ENCODE measurements around the gene FLT3. TPM values are rescaled to one million over a fixed set of nuclear protein-coding genes. Genes with fewer than 3 reads are reported as not detected.

Gene FLT3
- total and polyA plus RNA-seq, 8 donors: 0.18 to 3.5 (median 1.2) TPM; not detected in 3

- H3K4me1 ChIP-seq: peaks cover 19 to 57% (median 43%) of the 10 kb centered on the region in 4 donors
- peaks cover 47 to 100% (median 96%) of the 10 kb centered on the region in 3 donors for H3K27me3 ChIP-seq
- DNase-seq: peak in 1 of 2 donors; percentile 15
- no peak overlapping the region for H3K4me3 ChIP-seq
- intact Hi-C loops (cut with DNase I; ENCODE audit: low total_unique reads): loop anchor here (10.0 kb wide), 3 partner anchors 152 to 1032 kb away; no protein-coding TSS in a partner anchor
- TF ChIP-seq EP300 (IDR thresholded peaks at IDR 0.05): no peak
- no peak for TF ChIP-seq POLR2A (IDR thresholded peaks at IDR 0.05)
- TF ChIP-seq POLR2AphosphoS5 (IDR thresholded peaks at IDR 0.05): no peak
- TF ChIP-seq CTCF (IDR thresholded peaks at IDR 0.05): no peak
- no peaks in the 10 kb centered on the region for H3K9me3 ChIP-seq
- H3K27ac ChIP-seq: no peak overlapping the region
- H3K36me3 ChIP-seq: no peaks in the 10 kb centered on the region
- WGBS, 5 donors: 10 to 37% (median 25%) methylated on average over 12 of the region's 12 CpGs
These were observed 123.8 kb downstream of the FLT3 start for GRCh38 chr13:27976362-27977091.

GRCh38 chr13:27975564-27976361 is 124.6 kb downstream of the FLT3 start:
- H3K9me3 ChIP-seq: no peaks in the 10 kb centered on the region
- H3K4me1 ChIP-seq: peaks cover 19 to 54% (median 40%) of the 10 kb centered on the region in 4 donors
- H3K27me3 ChIP-seq: peaks cover 53 to 100% (median 96%) of the 10 kb centered on the region in 3 donors
- peak overlapping the region in 1 of 4 donors; percentile 28 for H3K4me3 ChIP-seq
- peak in 1 of 2 donors; percentile 24 for DNase-seq
- no peaks in the 10 kb centered on the region for H3K36me3 ChIP-seq
- TF ChIP-seq EP300 (IDR thresholded peaks at IDR 0.05) (no peak), POLR2A (IDR thresholded peaks at IDR 0.05) (no peak), POLR2AphosphoS5 (IDR thresholded peaks at IDR 0.05) (no peak), CTCF (IDR thresholded peaks at IDR 0.05) (no peak)
- intact Hi-C loops (cut with DNase I; ENCODE audit: low total_unique reads): loop anchor here (10.0 kb wide), 3 partner anchors 151 to 1031 kb away; no protein-coding TSS in a partner anchor
- 5 to 7% (median 7%) methylated on average over 22 to 51 of the region's 51 CpGs for WGBS, 5 donors
- no peak overlapping the region for H3K27ac ChIP-seq

- H3K27me3 ChIP-seq: peaks cover 47 to 100% (median 96%) of the 10 kb centered on the region in 3 donors
- WGBS, 5 donors: 10 to 20% (median 16%) methylated on average over 7 of the region's 7 CpGs
- TF ChIP-seq POLR2A (IDR thresholded peaks at IDR 0.05) (no peak), POLR2AphosphoS5 (IDR thresholded peaks at IDR 0.05) (no peak), EP300 (IDR thresholded peaks at IDR 0.05) (no peak), CTCF (IDR thresholded peaks at IDR 0.05) (no peak)
- intact Hi-C loops (cut with DNase I; ENCODE audit: low total_unique reads): loop anchor here (10.0 kb wide), 3 partner anchors 149 to 1029 kb away; no protein-coding TSS in a partner anchor
- no peaks in the 10 kb centered on the region for H3K36me3 ChIP-seq
- DNase-seq: peak in 1 of 2 donors; percentile 11
- no peak overlapping the region for H3K27ac ChIP-seq
- H3K9me3 ChIP-seq: no peaks in the 10 kb centered on the region
- no peak overlapping the region for H3K4me3 ChIP-seq
- peaks cover 8 to 52% (median 30%) of the 10 kb centered on the region in 4 donors for H3K4me1 ChIP-seq
These were observed 126.3 kb downstream of the FLT3 start for GRCh38 chr13:27973961-27974662.

GRCh38 chr13:27973291-27973690 is 127.1 kb downstream of the FLT3 start:
- Histone ChIP-seq H3K4me3 (no peak overlapping the region), H3K27ac (no peak overlapping the region), H3K36me3 (no peaks in the 10 kb centered on the region), H3K4me1 (peaks cover 13 to 52% (median 30%) of the 10 kb centered on the region in 4 donors), H3K9me3 (no peaks in the 10 kb centered on the region), H3K27me3 (peaks cover 46 to 100% (median 96%) of the 10 kb centered on the region in 3 donors)
- TF ChIP-seq CTCF (IDR thresholded peaks at IDR 0.05): no peak
- TF ChIP-seq POLR2AphosphoS5 (IDR thresholded peaks at IDR 0.05): no peak
- no peak for TF ChIP-seq POLR2A (IDR thresholded peaks at IDR 0.05)
- TF ChIP-seq EP300 (IDR thresholded peaks at IDR 0.05): no peak
- WGBS, 5 donors: 24 to 47% (median 37%) methylated on average over 2 to 5 of the region's 5 CpGs
- peak in 1 of 2 donors; percentile 19 for DNase-seq
- intact Hi-C loops (cut with DNase I; ENCODE audit: low total_unique reads): loop anchor here (10.0 kb wide), 3 partner anchors 148 to 1028 kb away; no protein-coding TSS in a partner anchor
